GM18502 (cell line): ENCODE data around the gene PPP2R5C.
"Not testable (repeated sequence)": the region's sequence is repeated elsewhere in the genome, so short reads cannot be mapped to it uniquely, and the experiment has no call there.

Experiments used
- ATAC-seq: cut with Tn5 transposase; IDR thresholded peaks from one replicate; pipeline ENCODE4 v1.9.1; 2021; ENCODE audit warnings: mild to moderate bottlenecking; ENCODE audit not compliant: unreplicated experiment, poor library complexity

Gene PPP2R5C

DNA sequence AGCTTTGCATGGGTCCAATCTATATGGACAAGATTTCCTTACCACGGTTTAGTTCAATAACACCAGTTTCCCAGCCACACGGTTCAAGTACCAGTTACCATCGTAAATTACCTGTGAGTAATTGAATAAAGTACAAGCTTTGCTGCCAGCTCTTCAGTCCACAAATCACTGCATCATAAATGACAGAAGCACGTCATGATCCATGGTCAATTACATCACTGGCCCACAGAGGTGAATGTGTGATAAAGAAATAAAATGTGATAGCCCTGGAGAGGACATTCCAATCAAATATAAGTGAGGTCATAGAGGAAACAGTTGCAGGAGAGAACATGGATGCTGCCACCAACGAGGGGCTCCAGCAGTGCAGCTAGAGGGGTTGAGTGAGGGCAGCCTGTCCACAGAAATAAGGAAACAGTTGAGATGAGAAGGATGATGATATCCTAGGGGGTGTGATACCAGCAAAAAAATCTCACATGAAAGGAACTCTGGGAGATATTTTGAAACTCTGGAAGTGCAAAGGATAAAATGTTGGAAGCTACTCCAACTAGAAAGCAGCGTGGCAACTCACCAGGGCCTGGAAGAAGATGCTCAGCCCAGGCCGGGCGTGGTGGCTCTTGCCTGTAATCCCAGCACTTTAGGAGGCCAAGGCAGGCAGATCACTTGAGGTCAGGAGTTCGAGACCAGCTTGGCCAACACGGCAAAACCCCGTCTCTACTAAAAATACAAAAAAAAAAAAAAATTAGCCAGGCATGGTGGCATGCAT, 197.1 kb downstream of the PPP2R5C start:
- ATAC-seq = no peak

DNA sequence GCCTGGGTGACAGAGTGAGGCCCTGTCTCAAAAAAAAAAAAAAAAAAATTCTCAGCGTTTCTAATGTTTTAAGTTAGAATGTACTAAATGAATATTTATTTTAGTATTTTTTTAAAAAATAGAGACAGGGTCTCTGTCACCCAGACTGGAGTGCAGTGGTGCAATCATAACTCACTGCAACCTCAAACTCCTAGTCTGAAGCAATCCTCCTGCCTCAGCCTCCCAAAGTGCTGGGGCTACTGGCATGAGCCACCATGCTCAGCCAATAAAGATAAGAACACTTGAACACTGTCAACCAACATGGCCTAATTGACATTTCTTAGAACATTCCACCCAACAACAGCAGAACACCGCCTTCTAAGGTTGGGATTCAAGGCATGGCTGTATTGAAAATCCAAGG, 197.8 kb downstream of the PPP2R5C start:
- ATAC-seq = no peak

DNA sequence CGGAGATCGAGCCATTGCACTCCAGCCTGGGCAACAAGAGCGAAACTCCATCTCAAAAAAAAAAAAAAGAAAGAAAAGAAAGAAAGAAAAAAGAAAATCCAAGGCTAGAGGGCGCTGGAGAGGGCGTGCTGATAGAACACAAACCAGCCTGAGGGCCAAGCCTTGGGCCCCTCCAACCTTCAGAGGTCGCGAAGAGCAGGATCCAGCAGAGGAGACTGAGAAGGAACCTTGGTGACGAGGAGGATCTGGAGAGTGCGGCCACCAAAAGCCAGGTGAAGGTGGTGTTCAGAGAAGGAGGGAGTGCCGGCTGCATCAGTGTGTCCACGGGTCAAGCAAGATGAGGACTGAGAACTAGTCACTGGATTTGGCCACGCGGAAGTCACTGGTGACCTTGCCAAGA, 198.7 kb downstream of the PPP2R5C start:
- ATAC-seq = no peak

DNA sequence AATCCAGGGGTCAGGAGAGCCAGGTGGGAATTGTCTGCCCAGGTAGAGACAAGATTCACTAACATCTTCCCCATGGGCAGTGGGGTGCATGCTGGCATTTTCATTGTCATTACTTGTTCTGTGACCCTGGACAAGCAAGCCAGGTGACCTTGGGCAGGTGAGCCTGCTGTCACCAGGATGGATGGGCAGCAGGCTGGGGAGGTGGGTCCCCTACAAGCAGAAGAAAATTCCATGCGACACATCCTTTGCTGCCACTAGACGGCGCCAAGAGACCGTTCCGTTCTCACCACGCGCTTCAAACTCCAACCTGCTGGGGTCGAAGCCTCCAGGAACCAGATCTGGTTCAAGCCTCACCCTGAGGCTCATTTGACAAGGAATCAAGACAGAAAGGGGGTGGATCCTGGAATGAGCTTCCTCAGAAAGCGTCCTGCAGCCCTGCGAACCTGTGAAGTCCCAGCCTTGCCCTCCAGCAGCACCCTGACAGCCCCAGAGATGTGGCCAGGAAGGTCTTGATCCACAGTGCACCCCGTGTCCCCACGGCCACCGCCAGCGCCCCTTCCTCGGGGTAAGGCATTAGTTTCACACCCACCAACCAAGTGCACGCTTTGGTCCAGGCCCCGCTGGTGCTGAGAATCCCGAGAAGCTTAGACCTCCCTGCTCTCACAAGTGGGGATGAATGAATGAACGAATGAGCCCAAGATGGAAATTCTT, 199.7 kb downstream of the PPP2R5C start:
- no peak for ATAC-seq

DNA sequence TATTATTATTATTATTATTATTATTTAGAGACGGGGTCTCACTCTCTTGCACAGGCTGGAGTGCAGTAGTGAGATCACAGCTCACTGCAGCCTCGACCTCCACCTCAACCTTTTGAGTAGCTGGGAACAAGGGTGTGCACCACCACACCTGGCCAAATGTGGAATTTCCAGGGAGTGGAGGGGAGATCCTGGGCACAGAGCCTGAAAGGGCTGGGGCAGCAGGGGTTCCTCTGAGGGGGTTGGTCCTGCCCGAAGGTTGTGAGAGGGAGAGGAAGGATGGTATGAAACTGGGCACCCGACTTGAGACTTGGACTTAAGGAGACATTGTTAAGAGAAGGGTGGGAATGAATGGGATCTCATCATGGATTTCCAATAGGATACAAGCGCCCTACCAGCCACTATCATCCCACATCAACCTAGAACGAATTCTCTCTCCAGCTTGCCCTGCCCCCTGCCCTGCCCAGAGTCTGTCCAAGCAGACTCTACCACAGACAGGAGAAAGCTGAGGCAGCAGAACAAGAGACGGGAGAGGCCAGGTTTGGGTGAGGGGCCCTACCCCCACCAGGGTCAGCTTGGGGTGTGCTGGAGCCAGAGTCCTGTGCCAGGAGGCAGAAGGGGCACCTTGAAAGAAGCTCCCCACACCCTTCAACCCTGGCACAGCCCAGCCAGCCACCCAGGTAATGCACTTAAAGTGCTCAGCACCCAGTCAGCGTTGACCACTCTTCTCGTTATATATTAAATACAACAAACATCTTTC, 200.4 kb downstream of the PPP2R5C start:
- ATAC-seq = no peak

DNA sequence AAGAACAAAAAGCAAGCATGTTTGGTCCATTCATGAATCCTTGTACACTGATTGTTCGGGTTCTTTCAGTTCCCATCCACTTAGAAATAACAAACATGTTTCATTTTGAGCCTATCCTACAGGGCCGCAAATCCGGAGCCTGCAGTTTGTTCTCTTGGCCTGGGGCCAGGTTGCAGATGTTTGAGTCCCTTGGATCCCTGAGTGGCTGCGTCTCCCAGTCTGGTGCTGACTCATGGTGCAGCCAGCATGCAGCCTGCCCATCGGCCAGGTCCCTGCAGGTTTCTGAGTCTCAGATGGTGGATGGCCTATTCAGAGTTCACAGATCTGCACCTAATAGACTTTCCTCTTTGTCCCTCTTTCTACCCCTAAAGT, 201.0 kb downstream of the PPP2R5C start:
- ATAC-seq = no peak

DNA sequence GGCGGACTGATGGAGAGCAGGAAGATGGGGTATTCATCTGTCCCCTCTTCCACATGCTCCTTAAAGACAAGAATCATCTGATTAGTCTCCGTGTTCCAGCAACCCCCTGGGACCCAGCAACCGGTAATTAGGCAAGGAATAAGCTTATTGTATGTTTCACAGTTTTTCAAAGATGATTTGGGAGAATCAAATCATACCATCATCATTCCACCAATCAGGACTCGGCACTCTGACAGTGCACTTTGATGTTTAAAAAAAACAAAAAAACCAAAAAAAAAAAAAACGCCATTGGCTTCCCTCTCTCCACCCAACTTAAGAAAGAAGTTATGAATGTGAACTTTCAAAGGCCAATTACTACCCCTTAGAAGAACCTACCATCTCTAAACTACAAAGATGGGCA, 201.5 kb downstream of the PPP2R5C start:
- no peak for ATAC-seq

DNA sequence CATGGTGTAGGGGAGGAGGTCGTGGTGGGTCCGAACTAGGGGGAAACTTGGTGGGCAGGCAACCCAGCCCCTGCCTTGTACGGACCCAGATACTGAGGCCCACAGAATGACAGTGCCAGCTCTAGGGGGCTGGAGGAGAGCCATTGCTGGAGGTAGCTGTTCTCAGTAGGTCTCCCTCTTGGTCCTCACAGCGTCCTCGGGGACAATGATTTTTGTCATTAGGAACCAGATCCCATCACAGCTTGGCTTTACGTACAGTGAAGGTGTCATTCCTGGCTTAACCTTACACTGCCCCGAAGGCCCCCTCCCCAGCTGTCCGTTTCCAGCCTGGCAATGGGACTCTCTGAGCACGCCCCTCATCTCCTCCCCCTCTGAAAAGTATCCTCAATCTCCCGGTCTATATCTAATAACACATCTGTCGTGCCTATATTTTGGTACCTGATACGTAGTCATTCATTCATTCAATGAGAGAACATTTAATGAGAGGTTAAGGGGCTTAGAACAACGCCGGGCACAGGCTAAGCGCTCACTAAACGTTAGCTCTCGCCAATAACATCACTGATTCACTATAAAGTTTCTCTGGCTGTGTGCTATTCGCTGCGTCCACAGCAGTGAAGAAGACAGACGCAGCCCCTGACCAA, 202.3 kb downstream of the PPP2R5C start:
- ATAC-seq = no peak

DNA sequence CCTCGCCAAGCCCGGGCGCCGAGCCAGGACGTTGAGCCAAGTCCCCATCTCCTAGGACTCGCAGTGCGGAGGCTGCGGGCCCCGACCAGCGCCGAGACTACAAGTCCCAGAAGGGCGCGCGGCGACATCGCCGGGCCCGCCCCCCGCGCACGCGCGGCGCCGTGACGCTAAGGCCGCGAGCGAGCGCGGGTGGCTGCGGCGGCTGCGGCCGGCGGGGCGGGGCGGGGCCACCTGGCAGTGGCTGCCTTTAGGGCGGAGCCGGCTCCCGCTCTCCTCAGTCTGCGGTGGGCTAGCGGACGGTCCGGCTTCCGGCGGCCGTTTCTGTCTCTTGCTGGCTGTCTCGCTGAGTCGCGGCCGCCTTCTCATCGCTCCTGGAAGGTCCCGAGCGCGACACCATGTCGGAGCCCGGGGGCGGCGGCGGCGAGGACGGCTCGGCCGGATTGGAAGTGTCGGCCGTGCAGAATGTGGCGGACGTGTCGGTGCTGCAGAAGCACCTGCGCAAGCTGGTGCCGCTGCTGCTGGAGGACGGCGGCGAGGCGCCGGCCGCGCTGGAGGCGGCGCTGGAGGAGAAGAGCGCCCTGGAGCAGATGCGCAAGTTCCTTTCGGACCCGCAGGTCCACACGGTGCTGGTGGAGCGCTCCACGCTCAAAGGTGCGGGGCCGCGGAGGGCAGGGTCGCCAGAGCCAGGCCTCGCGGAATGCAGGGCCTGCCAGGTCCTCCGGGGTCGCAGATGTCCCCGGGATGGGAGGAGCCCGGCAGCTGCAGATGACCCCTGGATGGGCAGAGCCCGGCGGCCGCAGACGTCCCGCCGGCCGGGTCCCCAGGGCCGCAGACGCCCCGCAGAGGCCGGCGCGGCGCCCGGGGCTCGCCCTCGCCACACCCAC, 203.0 kb downstream of the PPP2R5C start, which contains the start of gene DYNC1H1:
Gene DYNC1H1 (plus strand): TSS at position 277 of the 884 bp plus-strand sequence. CDS start 119 bp downstream, at position 396.
- peak; percentile 84 for ATAC-seq

DNA sequence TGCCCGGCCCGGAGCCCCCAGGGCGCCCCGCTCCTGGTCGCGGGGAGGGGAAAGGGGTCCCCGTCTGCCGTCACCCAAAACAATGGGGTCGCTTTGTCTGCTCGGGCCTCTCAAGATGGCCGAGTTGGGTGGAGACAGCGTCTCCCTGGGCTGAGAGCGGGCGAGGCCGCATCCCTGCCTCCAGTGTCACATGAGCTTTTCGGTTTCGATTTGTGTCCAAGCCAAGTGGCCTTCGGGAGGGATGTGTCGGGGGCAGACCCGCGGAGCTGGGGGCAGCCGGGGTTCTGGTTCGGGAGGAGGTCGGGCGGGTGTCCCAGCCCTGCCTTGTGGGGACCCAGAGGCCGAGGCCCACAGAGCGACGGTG, 203.7 kb downstream of the PPP2R5C start:
- ATAC-seq = peak; percentile 42

DNA sequence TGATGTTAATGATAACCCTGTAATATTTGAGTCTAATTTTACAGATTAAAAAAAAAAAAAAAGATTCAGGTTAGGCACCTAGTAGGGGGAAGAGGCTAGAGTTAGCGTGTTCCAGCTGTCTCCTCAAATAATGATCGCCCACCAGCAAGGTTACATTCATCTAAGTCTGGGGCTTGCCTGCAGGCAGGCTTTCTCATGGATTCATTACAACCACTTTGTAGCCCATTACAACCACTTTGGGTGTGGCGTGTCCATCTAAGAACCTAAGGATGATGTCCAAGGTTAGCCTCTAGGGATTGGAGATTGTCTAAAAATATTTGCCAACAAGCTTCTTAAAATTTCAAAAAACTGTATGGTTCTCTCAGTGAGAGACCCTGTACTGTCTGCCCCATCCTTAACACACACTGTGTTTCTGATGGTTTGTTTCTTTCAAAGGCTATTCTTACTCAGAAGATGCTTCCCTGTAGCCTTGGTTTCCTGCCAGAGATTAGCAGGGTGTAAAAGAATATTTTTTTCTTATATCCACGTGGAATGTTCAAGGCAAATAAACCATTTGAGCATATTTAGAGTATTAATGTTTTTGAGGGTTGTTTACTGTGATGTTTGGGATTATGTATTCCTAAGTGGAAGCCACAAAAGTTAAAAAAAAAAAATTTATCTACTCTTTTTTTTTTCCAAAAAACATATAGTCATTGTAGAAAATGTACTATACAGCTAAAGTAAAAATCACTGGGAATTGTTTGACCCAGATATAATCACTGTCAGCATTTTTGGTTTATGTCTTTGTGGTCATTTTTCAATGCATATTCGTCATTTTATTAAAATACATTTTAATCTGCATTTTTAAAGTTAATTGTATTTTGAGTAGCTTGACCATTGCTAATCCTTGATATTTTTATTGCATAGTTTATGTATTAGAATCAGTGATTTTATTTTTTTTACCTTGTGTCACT, 204.5 kb downstream of the PPP2R5C start:
- ATAC-seq = no peak

DNA sequence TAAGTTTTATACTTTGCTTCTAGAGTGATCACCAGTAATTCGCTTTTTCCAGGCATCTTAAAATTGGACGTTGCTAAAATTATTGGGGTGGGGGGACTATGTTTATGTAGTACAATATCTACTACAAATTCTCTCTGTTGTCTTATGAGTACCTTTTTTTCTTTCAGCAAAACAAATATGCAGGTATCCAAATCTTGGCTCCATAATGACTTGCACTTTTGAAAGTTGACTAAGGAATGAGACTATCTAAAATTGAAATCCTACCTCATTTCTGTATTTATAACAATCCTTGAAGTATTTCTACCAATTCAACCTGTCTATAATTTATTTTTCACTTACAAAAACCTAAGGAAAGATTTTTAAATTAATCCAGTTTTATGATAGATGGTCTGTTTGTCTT, 205.2 kb downstream of the PPP2R5C start:
- ATAC-seq = no peak

DNA sequence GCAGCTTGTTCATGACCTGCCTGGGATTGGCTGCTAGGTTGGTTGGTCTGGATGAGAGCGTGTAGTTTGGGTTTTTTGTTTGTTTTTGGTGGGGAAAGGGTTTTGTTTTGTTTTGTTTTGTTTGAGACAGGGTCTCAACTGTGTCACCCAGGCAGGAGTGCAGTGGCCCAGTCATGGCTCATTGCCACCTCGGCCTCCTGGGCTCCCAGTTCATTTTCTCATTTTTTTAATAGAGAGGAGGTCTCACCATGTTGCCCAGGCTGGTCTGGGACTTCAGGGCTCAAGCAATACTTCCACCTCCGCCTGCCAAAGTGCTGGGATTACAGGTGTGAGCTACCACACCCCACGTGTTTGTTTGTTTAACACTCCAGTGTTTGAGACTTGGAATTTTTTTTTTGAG, 206.7 kb downstream of the PPP2R5C start:
- ATAC-seq = no peak

DNA sequence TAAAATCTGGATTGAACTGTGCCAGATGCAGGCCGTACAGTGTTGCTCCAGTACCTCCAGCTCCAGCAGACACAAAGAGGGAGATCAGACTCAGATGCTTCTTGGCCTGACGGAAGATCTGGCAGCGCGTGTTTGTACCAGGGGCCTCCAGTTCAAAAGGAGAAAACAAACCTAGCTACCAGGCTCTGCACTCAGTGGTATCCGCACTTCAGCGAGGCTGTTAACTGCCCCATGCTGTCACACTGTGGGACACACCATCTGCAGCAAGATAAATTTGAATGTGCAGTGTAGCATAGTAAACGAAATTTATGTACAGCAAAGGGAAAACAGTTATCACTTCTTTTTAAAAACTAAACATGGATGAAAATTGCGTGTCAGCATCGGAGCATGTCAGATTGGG, 208.0 kb downstream of the PPP2R5C start:
- ATAC-seq = no peak

DNA sequence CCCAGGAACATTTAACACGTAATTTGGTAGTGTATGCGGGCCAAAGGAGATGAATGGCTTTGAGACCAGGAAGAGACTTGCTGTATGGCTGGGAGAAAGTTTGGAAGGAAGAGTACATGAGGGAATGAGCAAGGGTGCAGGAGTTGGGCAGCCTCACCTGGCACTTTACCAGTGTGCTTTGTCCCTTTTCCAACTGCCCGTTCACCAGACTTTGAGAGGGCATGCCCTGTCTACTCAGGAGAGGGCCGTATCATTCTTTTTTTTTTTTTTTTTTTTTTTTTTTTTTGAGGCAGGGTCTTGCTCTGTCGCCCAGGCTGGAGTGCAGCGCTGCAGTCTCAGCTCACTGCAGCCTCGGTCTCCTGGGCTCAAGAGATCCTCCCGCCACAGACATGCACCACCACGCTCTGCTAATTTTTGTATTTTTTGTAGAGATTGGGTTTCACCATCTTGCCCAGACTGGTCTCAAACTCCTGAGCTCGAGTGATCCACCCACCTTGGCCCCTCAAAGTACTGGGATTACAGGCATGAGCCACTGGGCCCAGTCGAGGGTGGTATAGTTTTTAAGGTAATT, 209.4 kb downstream of the PPP2R5C start:
- no peak for ATAC-seq

DNA sequence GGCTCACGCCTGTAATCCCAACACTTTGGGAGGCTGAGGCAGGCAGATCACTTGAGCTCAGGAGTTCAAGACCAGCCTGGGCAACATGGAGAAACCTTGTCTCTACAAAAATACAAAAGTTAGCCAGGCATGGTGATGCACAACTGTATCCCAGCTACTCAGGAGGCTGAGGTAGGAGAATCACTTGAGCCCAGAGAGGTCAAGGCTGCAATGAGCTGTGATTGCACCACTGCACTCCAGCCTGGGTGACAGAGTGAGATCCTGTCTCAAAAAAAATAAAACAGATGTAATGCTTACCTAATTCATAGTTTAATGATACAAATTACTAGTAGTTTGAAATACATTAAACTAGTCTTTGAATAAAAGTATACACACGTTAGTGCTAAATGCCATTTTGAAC, 209.9 kb downstream of the PPP2R5C start:
- ATAC-seq = not testable (repeated sequence)

DNA sequence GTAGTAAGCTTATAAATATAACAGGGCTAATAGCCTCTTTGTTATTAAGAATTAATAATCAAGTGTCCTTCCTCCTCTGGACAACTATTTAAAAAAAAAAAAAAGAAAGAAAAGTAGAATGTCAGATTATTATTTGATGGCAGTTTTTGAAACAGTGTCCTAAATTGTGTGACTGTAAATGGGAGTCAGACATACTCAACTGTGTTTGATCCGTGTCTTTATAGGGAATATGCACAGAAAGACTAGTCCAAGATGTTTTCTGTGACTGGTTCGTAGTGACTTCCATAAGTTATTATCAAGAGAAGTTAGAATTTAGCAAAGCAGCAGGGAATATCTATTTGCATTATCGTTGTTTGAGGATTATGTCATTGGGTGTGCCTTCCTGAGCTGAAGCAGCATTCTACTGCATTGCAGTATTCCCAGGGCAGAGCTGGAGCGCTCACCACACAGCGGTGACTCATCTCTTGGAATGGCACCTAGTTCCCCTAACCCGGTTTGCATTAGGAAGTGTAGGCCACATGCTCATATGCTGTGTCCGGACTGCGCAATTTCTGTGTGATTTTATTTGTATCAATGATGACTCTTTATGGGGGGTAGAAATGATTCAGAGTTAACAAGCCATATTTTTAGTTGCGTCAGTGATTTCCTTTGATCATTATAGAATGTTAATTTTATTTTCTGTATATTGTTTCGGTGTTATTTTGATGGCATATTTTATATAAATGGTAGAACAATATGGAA, 210.8 kb downstream of the PPP2R5C start:
- ATAC-seq = no peak

DNA sequence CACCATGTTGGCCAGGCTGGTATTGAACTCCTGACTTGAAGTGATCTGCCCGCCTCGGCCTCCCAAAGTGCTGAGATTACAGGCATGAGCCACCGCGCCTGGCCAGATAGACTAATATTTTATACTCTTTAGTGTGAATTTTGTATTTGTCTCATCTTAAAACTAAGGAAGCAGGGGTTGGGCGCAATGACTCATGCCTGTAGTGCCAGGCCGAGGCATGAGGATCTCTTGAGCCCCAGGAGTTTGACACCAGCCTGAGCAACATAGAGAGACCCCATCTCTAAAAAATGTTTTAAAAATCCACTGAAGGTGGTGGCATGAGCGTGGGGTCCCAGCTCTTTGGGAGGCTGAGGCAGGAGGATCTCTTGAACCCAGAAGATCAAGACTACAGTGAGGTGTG, 211.8 kb downstream of the PPP2R5C start:
- no peak for ATAC-seq
